GDM1 (cell line): ENCODE data around the gene EPHB1.
"Not testable (repeated sequence)": the region's sequence is repeated elsewhere in the genome, so short reads cannot be mapped to it uniquely, and the experiment has no call there.

Source experiments
- DNase-seq: peaks from one replicate; lab custom pipeline; 2025; lab: John Stamatoyannopoulos, UW

EPHB1 gene

DNA sequence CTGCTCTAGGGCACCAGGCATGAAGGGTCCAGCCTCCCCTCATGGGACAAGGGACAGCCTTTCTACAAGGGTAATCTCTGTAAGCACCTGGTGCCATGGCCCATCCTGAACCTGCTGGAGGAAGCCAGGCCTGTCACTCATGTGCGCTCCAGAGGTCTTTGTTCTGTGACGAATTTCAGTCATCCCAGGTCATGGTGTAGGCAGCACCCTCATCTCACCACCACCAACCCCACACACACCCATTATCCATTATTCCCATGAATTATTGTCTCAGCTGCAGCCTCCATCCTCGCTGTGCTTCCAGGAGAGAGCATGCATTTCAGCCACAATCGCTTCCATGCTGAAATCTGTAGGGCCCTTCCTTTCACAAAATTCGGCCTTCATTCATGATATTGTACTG lies 419.3 kb downstream of the EPHB1 start:
- no peak for DNase-seq

DNA sequence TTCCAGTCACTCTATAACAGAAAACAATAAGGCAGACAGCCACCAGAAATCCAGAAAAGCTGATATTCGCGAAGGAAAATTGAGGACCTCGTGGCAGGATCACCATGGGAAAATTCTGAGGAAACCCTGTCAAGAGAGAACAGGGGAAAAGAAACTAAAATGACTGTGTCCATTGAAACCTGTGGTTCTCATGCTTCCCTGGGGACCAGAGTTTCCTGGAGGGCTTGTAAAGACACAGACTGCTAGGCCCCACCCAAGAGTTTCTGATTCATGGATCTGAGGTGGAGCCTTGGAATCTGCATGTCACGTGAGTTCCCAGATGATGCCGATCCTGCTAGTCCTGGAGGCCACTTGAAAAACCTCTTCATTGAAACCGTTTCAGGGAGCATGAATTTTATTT lies 420.5 kb downstream of the EPHB1 start:
- no peak for DNase-seq

DNA sequence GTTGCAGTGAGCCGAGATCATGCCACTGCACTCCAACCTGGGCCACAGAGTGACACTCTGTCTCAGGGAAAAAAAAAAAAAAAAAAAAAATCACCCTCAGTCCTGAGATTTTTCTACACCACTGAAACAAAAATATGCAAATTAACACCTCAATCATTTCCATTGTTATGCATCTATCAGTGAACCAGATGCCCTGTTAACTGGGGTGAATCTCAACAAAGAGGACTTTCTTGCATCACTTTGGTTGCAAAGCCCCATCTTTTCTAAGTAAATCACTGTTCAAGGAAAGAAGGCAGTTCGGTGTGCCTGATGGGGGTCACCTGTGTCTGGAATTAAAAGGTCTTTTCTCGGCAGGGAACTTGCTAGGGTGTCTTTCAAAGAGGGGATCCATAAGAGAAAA lies 421.6 kb downstream of the EPHB1 start:
- DNase-seq, result no peak

DNA sequence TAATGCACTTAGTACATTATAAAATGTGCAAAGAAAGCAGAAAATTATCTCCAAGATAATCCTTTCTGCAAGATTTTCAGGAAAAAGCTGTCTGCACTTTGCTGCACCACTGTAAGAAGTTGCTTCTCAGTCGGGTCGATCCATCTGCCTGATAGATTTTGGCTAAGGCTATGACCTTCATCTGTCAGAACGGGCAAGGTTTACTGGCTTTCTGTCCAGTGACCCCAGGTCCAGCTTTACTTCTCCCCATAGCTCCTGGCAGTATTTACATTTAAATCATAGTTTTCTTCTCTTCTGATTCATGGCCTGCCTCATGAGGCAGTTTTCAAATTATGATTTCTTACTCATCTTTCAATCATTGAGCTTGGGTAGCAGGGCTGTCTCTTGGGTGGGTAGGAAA lies 422.7 kb downstream of the EPHB1 start:
- no peak for DNase-seq

DNA sequence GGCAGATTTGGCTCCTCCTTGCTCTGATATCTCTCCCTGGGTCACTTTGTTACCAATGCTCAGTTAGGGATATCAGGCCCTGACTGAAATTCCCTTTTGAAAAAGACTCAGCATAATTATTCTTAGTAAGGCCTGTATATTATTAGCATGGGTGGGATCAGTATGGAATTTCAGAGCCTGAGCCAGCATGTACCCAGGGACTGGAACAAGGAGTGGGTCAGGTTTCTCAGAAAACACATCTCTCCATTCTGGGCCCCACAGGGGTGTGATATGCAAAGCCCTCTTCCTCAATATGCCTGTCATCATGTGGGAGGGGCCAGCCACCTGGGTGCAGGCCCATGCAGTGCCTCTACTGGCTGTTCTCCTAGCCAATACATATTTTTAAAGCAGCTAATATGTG lies 423.2 kb downstream of the EPHB1 start:
- no peak for DNase-seq

DNA sequence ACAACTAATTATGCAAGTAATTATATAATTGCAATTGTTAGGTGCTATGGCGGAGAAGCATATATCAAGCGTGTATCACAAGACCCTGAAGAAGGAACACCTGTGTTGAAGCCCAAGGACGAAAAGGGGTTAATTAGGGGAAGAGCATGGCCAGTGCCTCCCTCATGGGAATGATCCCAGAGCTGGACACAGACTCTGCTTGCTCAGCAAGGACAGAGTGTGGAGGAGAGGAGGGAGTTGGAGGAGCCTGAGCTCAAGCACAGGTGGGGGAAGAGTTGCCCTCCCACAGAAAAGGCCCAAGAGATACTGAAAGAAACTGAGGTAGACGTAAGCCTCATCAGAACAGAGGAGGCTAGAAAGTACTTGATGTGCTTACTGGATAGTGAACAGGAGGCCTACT lies 423.7 kb downstream of the EPHB1 start:
- DNase-seq, result no peak

GRCh38 chr3:135224815-135225362 lies 429.8 kb downstream of the EPHB1 start:
- no peak for DNase-seq

DNA sequence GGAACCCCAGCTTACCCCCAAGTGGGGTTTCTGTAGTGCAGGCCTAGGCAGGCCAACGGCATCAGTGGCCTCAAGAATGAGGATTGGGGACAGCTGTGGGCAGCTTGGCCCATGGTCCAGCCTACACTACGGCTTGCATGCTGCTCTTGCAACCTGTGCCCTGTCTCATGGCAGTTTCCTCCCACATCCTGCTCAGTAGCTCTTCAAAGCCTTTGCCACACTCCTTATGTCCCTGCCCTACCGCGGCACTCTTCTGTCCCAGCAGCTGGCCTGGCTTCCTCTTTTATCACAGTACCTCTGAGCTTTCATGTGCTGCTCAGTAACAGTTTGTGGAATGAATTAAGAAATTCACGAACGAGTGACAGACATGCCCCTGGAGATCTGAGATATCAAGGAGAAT lies 431.0 kb downstream of the EPHB1 start:
- DNase-seq, result peak; percentile 64

DNA sequence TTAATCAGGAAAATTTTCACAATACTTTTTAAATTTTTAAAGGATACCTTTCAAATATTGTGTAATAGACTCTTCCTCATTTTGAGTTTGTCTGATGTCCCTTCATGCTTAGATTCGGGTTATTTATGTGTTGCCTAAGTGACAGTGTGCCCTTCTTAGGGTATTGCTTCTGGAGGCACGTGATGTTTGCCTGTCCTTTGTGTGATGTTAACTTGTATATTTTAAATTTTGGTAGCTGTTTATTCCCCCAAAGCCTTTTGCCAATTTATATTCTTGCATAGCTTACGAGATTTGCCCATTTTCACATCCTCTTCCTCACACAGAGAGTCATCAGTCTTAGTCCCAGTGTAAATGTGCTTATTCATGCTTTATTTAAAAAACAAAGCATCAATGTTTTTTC lies 433.1 kb downstream of the EPHB1 start:
- DNase-seq, result no peak

DNA sequence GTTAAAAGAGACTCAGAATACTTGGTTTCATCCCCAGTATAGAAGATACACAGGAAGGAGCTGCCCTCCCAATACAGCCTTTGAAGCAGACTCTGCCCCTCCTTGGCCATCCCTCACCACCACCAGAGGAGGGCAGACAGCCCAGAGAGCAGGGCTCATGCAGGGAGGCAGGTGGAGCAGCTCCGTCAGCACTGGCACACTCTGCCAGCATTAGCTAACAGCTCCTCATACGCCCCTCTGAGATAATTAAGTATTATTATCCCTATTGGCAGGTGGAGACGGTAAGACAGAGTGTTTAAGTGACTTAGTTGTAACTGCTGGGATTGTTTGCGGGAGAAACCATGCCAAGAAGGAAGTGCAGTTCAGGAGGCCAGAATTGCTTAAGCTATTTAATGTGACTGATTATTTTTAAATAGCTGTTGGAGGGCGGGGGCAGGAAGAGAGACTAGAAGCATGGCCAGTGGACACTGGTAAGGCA lies 434.0 kb downstream of the EPHB1 start:
- DNase-seq, result no peak

GRCh38 chr3:135231737-135232136 lies 436.7 kb downstream of the EPHB1 start:
- DNase-seq, result no peak

- DNase-seq, result no peak
Measured at GRCh38 chr3:135232226-135232625, 437.2 kb downstream of the EPHB1 start.

- DNase-seq, result not testable (repeated sequence)
Measured at GRCh38 chr3:135233476-135233875, 438.4 kb downstream of the EPHB1 start.

GRCh38 chr3:135235541-135235940 lies 440.5 kb downstream of the EPHB1 start:
- DNase-seq, result no peak

DNA sequence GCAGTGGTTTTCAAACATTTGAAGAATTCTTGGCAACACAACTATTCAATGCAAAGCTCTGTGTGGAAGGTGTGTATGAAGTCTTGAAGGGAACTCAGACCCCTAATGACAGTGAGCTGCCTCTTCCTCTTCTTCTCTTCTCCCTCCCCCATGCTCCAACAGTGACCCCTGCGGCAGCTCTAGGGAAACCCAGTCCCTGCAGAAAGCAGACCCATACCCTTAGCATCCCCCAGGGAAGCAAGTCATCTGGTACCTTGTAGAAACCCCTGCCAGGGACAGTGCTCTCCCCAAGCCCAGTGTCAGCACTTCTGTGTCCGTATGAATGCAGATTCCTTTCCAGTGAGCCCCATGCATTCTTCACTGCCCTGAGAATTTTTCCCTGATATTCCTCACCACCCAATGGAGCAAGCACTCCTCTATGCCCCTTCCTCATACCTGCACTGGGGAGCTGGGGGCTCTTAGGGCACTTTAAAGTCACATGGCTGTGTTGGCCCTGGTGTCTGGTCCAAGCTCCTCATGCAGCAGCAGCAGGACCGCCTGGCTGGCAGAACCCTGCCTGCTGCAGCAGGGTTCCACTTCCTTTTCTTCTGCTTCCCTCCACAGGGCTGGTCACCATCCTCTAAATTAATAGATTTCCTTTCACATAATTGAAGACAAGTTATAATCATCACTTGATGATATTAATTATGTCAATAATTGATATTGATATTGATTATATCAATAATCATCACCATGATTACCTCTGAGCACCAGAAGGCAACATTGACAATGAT lies 442.5 kb downstream of the EPHB1 start:
- DNase-seq, result no peak

- DNase-seq, result no peak
Measured at GRCh38 chr3:135238236-135238830, 443.3 kb downstream of the EPHB1 start.

- no peak for DNase-seq
Measured at GRCh38 chr3:135238871-135239614, 444.0 kb downstream of the EPHB1 start.

DNA sequence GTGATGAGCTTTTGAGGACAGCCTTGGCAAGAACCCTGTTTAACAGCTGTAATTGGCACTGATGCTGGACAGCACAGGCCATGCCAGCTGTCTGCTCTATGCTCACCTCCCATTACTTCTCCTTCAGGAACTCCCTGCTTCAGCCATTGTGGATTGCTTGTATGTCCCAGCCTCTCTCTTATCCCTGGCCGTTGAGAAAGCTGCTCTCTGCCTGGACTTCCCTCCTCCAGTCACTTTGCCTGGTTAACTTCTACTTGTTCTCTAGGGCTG lies 444.5 kb downstream of the EPHB1 start:
- no peak for DNase-seq

DNA sequence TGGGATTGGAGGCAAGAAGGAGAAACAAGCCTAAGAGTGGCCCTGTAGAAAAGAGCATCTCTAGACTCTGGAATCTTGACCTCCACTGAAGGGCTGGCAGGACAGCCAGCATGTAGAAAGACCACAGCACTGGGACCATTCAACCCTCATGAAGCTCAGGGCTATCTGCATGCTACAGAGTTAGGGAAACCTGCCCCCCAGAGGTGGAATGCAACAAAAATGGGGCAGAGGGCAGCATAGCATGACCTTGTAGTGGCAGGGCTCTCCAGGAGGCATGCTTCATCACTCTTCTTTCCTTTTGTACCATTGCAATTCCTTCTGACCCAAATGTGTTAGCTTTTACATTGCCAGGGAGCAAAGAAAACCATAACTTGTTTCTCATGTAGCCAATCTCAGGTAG lies 445.4 kb downstream of the EPHB1 start:
- DNase-seq, result no peak

DNA sequence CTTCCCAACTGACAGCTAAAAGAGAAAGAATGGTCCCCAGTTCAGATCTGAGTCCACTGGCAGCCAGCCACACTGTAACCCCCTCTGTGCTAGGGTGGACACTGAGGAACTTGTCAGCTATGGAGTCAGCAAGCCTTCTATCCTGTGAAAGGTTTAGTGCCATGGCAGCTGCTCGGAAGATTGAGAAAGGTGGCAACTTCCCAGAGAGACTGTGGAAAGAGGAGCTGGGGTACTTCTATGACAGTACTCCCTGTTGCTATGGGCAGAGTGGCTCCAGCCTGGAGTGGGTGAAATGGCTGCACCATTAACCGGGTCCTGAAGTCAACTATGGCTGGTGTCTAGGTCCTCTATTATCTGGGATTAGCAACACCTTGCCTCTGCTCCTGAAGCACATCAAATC lies 447.2 kb downstream of the EPHB1 start:
- no peak for DNase-seq

DNA sequence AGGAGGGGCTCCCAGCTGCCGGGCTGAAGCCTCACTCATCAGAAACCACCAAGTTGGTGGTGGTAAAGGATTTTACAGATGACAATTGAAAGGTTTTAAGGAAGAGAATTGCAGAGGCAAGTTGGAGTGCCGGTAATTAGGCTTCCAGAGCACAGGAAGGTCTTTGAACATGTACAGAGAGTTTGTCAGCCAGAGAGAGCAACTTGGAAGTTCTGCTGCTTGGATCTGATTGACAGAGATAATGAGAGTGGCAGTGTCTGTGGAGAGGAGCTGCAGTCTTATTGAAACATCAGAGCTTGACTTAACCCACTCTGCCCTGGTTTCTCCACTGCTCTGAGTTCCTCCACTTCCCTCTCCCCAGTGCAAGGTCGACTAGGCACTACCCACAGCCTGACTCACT lies 448.6 kb downstream of the EPHB1 start:
- DNase-seq, result no peak

GRCh38 chr3:135246027-135246426 lies 451.0 kb downstream of the EPHB1 start:
- no peak for DNase-seq

DNA sequence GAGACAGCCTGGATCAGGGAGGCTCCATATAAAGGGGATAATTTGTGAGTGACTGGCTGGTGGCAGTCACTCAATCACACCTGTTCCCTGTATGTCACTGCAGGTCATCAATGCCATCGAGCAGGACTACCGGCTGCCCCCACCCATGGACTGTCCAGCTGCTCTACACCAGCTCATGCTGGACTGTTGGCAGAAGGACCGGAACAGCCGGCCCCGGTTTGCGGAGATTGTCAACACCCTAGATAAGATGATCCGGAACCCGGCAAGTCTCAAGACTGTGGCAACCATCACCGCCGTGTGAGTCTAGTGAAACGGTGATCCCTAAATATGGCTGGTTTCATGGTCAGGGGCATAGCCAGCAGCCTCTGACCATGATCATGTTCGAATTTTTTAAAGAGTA lies 453.2 kb downstream of the EPHB1 start:
- no peak for DNase-seq
